PFSK-1 (cell line): ENCODE results near the gene HOXB1.

Source experiments
- REST ChIP-seq, 2 experiments: IDR thresholded peaks; 2 replicates each; pipeline versions ENCODE4 v1.6.1 to v1.8.0; 2011 to 2012; ENCODE audit warnings: low read depth in 2 of 2, low read length in 2 of 2, control low read depth in 1 of 2, inconsistent platforms in 1 of 2, mild to moderate bottlenecking in 1 of 2, moderate library complexity in 1 of 2; ENCODE audit not compliant: insufficient read depth in 1 of 2
- SIN3A ChIP-seq: IDR thresholded peaks from 2 replicates; pipeline ENCODE4 v1.6.1; 2012; ENCODE audit warnings: mild to moderate bottlenecking, low read length, moderate library complexity, borderline replicate concordance; ENCODE audit not compliant: insufficient read depth
- TAF1 ChIP-seq: IDR thresholded peaks from 2 replicates; pipeline ENCODE4 v1.6.1; 2012; ENCODE audit warnings: low read length, control low read depth, borderline replicate concordance; ENCODE audit not compliant: insufficient read depth

- no peak for TF ChIP-seq TAF1
- no peak for TF ChIP-seq SIN3A
- no peak for TF ChIP-seq REST (IDR thresholded peaks at IDR 0.05; ENCODE audit: insufficient read depth in 1 of 2, low read depth in 2 of 2, low read length in 2 of 2)
These were observed 13.3 kb downstream of the HOXB1 start for GRCh38 chr17:48517478-48517877.
